C4-2B (cell line): Measurements from ENCODE around the gene OCA2.

ENCODE experiments used
- CTCF ChIP-seq: fragments of 450-650 bp; conservative IDR thresholded peaks from 2 replicates; pipeline ENCODE4 v1.5.1; 2017; ENCODE audit warnings: mild to moderate bottlenecking
- ZFX ChIP-seq: fragments of 450-650 bp; IDR thresholded peaks from 2 replicates; pipeline ENCODE4 v1.6.1; 2017

- TF ChIP-seq CTCF (no peak), ZFX (no peak)
These were observed 322.6 kb downstream of the OCA2 start for GRCh38 chr15:27776501-27776900.
